HG02571 (cell line): ENCODE results near the gene MTM1.

Experiments
- ATAC-seq: cut with Tn5 transposase; IDR thresholded peaks from one replicate; pipeline ENCODE4 v1.9.1; 2021; ENCODE audit warnings: mild to moderate bottlenecking, moderate library complexity; ENCODE audit not compliant: unreplicated experiment

Gene MTM1

GRCh38 chrX:150599226-150599625 lies 30.8 kb downstream of the MTM1 start:
- ATAC-seq: no peak

GRCh38 chrX:150602296-150602695 lies 33.9 kb downstream of the MTM1 start:
- ATAC-seq: no peak

- ATAC-seq: no peak
Measured at GRCh38 chrX:150602743-150603142, 34.3 kb downstream of the MTM1 start.

- ATAC-seq: no peak
Measured at GRCh38 chrX:150605603-150606002, 37.2 kb downstream of the MTM1 start.

GRCh38 chrX:150607201-150607600 lies 38.8 kb downstream of the MTM1 start:
- ATAC-seq: no peak

- ATAC-seq: no peak
Measured at GRCh38 chrX:150610043-150610442, 41.6 kb downstream of the MTM1 start.

- no peak for ATAC-seq
Measured at GRCh38 chrX:150610446-150610845, 42.0 kb downstream of the MTM1 start.

- ATAC-seq: no peak
Measured at GRCh38 chrX:150615356-150615755, 46.9 kb downstream of the MTM1 start.

GRCh38 chrX:150616179-150616862 lies 47.9 kb downstream of the MTM1 start:
- no peak for ATAC-seq

- ATAC-seq: no peak
Measured at GRCh38 chrX:150616863-150617198, 48.4 kb downstream of the MTM1 start.

GRCh38 chrX:150621652-150622051 lies 53.2 kb downstream of the MTM1 start:
- ATAC-seq: no peak

GRCh38 chrX:150623583-150623982 lies 55.2 kb downstream of the MTM1 start:
- ATAC-seq: no peak

GRCh38 chrX:150625097-150625496 lies 56.7 kb downstream of the MTM1 start:
- ATAC-seq: no peak

- ATAC-seq: no peak
Measured at GRCh38 chrX:150625875-150626274, 57.5 kb downstream of the MTM1 start.

- no peak for ATAC-seq
Measured at GRCh38 chrX:150627957-150628356, 59.5 kb downstream of the MTM1 start.

GRCh38 chrX:150635952-150636351 lies 67.5 kb downstream of the MTM1 start:
- ATAC-seq: no peak

- ATAC-seq: no peak
Measured at GRCh38 chrX:150642423-150642822, 74.0 kb downstream of the MTM1 start.

- ATAC-seq: no peak
Measured at GRCh38 chrX:150643271-150643670, 74.8 kb downstream of the MTM1 start.

GRCh38 chrX:150643958-150644357 lies 75.5 kb downstream of the MTM1 start:
- ATAC-seq: no peak

GRCh38 chrX:150644422-150644821 lies 76.0 kb downstream of the MTM1 start:
- no peak for ATAC-seq

GRCh38 chrX:150647331-150647730 lies 78.9 kb downstream of the MTM1 start:
- ATAC-seq: no peak

- no peak for ATAC-seq
Measured at GRCh38 chrX:150648296-150648940, 80.0 kb downstream of the MTM1 start.
